ENCODE data around the gene CCDC85A.

The CCDC85A gene

GRCh38 chr2:56195563-56195962 is 11.8 kb downstream of the CCDC85A start:
- no peak for DNase-seq (ENCODE audit: low read depth)

GRCh38 chr2:56197816-56198215 is 14.0 kb downstream of the CCDC85A start:
- DNase-seq (ENCODE audit: low read depth) = no peak

GRCh38 chr2:56198936-56199335 is 15.1 kb downstream of the CCDC85A start:
- no peak for DNase-seq (ENCODE audit: low read depth)

GRCh38 chr2:56199492-56199891 is 15.7 kb downstream of the CCDC85A start:
- DNase-seq (ENCODE audit: low read depth) = no peak

- no peak for DNase-seq (ENCODE audit: low read depth)
Measured at GRCh38 chr2:56202381-56203121, 18.8 kb downstream of the CCDC85A start.

GRCh38 chr2:56204556-56204955 is 20.8 kb downstream of the CCDC85A start:
- no peak for DNase-seq (ENCODE audit: low read depth)

GRCh38 chr2:56206250-56206649 is 22.5 kb downstream of the CCDC85A start:
- DNase-seq (ENCODE audit: low read depth) = no peak

GRCh38 chr2:56207760-56208159 is 24.0 kb downstream of the CCDC85A start:
- no peak for DNase-seq (ENCODE audit: low read depth)

GRCh38 chr2:56208380-56208779 is 24.6 kb downstream of the CCDC85A start:
- DNase-seq (ENCODE audit: low read depth) = no peak

GRCh38 chr2:56209701-56210100 is 25.9 kb downstream of the CCDC85A start:
- no peak for DNase-seq (ENCODE audit: low read depth)

GRCh38 chr2:56210291-56210690 is 26.5 kb downstream of the CCDC85A start:
- no peak for DNase-seq (ENCODE audit: low read depth)

- DNase-seq (ENCODE audit: low read depth) = no peak
Measured at GRCh38 chr2:56211048-56211447, 27.3 kb downstream of the CCDC85A start.

GRCh38 chr2:56215911-56216310 is 32.1 kb downstream of the CCDC85A start:
- no peak for DNase-seq (ENCODE audit: low read depth)

- DNase-seq (ENCODE audit: low read depth) = no peak
Measured at GRCh38 chr2:56217106-56217505, 33.3 kb downstream of the CCDC85A start.

GRCh38 chr2:56222481-56222880 is 38.7 kb downstream of the CCDC85A start:
- DNase-seq (ENCODE audit: low read depth) = no peak

GRCh38 chr2:56224316-56224715 is 40.5 kb downstream of the CCDC85A start:
- peak; percentile 6 for DNase-seq (ENCODE audit: low read depth)

GRCh38 chr2:56227811-56228210 is 44.0 kb downstream of the CCDC85A start:
- no peak for DNase-seq (ENCODE audit: low read depth)

- no peak for DNase-seq (ENCODE audit: low read depth)
Measured at GRCh38 chr2:56229397-56230060, 45.7 kb downstream of the CCDC85A start.

GRCh38 chr2:56230156-56230555 is 46.4 kb downstream of the CCDC85A start:
- no peak for DNase-seq (ENCODE audit: low read depth)

GRCh38 chr2:56231361-56231760 is 47.6 kb downstream of the CCDC85A start:
- DNase-seq (ENCODE audit: low read depth) = no peak

GRCh38 chr2:56232912-56233311 is 49.1 kb downstream of the CCDC85A start:
- no peak for DNase-seq (ENCODE audit: low read depth)

GRCh38 chr2:56234241-56234640 is 50.5 kb downstream of the CCDC85A start:
- no peak for DNase-seq (ENCODE audit: low read depth)

- DNase-seq (ENCODE audit: low read depth) = no peak
Measured at GRCh38 chr2:56239030-56239429, 55.2 kb downstream of the CCDC85A start.

- DNase-seq (ENCODE audit: low read depth) = no peak
Measured at GRCh38 chr2:56239437-56239836, 55.6 kb downstream of the CCDC85A start.

Measured in fibroblast of gingiva (primary cell).